DMS114 treated with DMSO at 0.1 percent for 48 hours (cell line): ENCODE data around the gene GDNF.
A peak's percentile ranks its signal among the peaks of the same experiment; 100 is the strongest.

Experiments
- DNase-seq: peaks from one replicate; lab custom pipeline; 2025; ENCODE audit not compliant: unreplicated experiment; lab: John Stamatoyannopoulos, UW

Gene GDNF

DNA sequence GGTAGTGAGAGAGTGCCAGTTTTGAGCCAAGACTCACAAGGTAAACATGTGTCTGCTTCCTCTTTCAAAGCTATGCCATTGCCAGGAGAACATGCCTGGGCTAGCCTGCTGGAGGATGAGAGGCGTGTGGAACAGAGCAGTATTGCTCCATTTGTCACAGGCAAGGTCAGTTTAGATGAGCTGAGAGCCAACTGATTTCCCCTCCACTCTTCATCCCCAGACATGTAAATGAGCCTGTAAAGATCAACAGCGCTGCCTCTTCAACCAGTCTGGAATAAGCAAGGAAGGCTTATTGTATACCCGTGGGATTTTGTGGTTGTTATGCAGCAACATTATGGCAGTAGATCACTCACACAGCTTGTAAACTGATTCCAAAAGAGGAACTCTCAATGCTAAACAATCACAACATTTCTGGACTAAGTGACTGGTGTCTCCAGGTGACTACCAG is 8.2 kb upstream of the GDNF start:
- DNase-seq: no peak

DNA sequence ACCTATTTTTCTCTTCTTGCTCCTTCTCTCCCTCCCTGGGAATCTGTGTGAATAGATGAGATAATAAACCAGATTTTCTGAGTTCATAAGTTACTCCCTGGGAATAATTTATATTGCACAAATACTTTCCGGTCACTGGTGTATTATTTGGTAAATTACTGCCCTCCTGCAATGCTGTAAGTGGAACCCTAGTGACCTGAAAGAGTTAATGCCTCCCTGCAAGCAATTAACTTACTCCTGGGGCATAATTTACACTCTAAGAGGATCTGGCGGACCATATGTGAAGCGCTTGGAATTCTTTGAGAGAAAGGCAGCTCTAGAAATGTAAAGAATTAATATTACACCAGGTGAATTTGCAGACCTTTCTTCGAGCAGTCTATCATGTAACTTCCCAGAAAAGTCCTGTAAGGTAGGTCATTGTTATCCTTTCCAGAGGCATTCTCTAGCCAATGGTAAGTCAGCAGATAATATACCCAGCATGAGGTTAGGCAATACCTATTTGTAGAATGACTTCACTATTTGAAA is 7.0 kb upstream of the GDNF start:
- DNase-seq: no peak

DNA sequence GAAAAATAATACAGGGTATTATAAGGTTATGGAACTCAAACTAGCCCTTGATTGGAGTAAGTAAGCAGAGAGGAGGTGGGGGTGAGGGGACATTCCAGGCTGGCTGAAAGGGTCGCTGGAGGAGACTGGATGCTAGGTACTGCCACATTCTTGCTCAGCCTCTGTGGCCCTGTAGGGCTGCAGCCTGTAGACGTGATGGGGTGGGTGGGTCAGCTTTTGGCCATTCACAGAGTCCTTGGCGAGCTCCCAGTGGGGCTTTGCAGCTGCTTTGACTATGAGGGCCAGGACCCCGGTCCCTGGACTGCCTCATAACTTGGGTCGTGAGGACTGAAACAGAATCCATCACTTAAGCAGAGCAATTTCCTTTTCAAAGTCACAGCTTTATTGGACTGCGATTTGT is 4.2 kb upstream of the GDNF start:
- no peak for DNase-seq

DNA sequence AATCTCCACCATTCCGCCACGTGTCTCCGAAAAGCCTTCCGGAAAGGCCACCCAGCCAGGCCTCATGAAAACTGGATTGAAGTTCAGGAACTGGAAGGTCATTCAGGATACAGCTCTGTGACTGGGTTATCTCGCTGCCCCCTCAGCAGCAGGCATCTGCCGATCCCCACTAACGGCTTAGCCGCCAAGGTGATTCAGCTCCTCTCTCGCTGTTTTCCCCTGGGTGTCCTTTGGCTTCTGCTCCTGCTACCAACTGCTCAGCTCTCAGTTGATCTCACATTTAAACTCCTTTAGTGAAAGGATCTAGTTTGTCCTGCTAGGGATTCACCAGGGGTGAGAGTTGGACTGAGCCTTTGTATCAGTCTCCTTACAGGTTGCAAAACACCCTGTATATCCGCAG is 2.2 kb upstream of the GDNF start:
- no peak for DNase-seq

DNA sequence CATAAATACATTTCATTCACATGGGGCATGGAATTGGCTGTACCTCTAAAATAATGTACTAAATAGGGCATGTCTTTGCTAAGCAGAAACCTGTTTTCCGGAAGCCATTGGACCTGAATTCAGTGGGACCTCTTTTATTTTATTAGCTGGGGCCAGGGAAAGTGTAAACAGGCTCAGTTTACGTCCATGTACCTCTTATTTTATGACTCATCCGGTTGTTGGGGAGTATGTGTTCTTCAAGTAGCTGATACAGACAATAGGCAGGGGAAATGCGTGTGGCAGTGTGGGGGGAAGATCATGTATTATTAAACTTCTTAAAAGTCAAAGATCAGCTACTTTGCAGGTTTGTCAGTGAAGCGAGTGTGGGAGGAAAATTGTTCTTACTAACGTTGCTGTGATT is 1.4 kb upstream of the GDNF start:
- DNase-seq: no peak

DNA sequence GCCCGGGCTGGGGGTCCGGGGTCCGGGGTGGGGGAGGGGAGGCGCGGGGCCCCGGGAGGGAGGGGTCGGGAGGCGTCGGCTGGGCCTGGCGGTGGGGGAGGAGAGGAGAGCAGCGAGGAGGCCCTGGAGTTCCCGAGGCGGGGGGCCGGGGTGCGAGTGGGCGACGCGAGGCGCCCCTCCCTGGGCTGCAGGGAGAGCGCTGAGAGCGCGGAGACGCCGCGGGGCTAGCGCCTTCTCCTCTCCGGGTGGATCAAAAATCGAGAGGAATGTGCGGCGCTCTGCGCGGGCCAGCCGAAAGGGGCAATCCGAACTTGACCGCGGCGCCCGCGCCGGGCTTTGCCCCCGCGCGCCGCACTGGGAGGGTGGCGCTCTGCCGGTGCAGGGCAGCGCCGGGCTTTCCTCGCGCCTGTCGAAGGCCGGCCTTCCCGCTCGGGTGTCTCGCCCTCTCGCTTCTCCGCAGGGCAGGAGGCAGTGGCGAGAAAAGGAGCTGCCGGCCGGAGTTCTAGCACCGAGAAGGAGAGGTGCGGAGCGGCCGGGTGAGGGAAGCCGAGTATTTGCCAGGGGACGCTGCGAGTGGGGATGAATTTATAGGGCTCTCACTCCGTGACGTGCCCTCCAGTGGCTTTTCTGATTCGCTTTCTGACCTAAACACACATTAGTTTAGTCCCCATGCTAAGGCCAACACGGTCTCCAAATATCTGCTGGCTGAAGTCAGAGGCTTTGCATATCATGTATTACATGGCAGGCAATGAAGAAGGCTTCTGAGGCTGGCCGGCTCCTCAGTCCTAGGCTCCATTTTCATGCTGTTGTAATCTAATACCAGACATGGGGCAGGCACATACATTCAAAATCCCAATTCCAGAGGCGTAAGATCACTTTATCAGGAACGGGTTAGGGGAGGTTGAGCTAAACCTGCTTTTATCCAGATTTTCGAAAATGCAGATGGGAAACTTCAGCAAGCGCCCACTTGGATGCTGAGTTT is 503 bp upstream of the GDNF start:
- DNase-seq: peak; percentile 9

DNA sequence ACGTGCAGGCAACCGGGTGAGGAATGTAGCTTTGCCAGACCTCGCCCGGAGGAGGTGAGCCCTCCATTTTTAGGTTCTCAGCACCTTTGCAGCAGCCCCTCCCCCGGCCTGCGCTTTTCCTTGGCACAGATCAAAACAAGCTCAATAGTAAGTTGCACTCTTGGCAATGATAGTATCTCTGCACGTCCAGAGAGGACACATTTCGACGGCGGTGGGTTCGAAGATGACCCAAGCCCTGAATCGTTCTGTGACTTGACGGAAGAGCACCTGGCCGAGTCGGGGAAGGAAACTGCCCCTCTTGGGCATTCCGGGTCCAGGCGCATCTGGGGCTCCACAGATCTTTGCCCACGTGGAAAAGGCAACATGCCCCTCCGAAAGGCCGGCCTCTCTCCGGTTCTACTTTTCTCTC is 904 bp downstream of the GDNF start:
- no peak for DNase-seq

DNA sequence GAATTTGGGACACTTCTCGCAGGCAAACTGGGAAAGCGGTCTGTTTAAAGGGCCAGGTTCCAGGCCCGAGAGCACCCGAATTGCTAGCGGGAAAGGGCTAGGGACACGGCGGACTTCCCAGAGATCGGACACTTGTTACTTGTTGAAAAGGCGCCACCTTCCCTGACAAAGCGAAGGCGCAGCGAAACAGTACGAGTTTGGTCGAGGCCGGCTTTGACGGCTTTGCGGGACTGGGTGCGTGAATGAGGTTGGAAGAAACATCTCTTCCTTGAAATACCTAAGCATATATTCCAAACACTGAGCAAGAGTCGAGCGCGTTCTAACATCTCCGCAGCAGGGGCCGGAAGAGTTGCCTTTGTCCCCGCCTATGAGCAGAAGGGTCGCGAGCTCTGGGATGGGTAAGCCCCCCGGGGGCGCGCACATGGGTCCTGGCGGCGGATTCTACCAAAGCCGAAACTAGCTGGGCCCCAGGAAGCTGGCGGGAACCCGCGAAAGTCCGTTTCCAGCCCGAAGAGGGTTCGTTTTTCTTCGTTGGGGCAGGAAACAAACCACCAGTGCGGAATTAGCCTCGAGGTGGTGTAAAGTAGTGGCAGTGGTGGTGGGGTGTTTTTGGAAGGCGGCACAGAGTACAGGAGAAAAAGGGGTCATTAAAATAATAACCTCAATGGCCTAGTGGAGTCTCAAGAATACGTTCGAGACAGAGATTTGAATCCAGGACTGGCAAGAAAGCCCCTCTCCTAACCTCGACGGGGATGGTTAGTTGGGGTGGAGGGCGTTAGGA is 1.5 kb downstream of the GDNF start:
- DNase-seq: peak; percentile 38

DNA sequence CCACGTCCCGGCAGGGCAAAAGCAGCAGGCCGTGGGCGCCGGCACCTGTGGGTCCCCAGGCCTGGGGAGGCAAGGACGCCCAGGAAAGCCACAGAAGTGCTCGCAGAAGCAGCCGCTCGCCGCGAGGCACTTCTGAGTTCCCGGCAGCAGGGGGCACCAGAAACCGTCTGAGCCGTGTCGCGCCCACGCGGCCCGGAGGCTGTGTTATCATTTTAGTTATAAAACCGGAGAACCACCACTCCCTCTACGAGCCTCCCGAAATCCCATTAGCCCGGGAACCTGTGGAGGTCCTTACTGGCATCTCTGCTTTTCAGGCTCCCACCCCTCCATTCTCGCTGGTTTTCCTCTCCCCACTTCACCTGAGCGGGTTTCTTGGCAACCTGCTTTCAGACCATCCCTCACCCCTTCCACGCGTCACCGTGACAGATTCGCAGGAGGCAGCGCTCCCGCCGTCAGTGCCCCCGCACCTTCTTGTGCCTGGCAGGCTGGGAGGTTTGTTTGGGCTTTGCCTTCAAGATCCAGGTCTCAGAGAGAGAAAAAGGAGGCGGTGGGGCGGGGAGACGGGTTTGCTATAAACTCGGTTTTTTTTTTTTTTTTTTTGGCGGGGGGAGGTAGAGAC is 2.3 kb downstream of the GDNF start:
- peak; percentile 42 for DNase-seq

DNA sequence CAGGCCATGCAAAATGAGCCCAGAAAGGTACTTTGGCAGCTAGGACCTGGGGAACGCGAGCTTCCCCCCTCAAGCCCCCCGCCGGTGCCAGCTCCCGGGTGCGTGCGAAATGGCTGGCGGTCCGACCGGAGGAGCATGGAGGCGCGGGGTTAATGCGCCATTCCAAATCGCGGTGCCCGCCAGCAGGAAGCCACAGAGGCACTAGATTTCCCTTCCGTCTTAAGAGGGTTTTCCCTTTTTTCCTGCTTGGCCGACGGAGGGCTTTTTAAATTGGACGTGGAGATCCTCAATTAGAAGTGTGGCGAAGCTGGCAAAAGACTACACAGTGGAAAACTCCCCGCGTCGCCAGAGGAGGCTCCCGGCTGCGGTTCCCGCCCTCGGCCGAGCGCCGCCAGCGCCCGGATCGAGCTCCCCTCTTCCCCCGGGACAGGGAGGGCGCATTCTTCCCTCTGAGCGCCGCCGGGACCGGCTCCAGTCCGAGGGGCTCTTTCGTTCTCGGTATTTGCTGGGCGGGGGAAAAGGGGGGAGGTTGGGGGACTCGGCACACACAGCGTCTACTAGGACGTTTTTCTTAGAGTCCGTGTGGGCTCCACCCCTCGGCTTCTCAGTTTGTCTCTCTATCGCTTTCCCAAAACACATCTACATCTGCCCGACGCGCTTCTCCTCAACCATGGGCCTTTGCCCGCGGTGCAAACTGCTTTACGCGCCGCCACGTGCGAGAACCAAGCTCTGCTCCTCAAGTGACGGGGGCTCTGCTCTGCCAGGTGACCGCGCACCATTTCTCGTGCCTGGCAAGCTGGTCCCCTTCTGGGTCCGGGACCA is 3.0 kb downstream of the GDNF start:
- DNase-seq: no peak

DNA sequence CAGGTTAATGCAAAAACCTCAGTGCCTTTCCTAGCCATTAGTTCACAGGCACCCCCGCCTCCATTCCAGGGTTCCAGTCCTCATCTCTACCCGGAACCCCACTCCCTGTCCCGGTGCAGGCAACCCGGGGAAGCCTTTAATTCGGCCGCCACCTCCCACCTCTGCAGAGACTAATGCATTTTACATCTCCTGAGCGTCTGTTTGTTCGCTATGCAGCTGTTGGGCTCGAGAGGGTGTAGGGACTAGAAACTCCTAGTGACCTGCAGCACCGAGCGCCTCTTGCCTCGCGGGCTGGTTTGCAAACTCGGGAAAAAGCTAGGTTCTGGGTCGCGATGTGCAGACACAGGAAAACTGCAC is 3.6 kb downstream of the GDNF start:
- DNase-seq: no peak

DNA sequence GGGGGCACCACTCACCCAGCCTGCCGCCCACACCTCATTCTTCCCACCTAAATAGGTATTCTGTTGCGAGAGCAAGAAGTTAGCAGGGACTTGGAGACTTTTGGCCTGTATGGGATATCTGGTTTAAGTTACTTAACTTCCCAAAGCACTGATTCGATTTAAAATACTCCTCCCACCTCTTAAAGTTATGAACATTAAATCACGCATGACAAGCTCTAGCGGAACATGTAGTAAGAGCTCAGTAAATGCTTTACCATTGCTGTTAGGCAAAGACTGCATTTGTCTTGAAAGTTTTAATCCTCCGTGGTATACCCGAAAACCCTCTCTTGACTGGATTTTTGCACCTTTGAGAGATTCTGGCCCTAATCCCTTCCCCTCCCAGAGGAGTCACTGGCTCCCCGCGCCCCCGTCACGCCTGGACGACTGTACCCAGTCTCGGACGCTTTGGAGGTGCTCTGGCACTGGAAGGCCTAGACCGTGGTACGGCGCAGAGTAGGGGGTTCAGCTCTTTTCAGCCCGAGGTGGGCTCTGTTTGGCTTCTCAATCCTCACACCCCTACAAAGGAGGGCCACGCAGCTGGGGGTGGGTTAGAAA is 4.4 kb downstream of the GDNF start:
- DNase-seq: no peak

DNA sequence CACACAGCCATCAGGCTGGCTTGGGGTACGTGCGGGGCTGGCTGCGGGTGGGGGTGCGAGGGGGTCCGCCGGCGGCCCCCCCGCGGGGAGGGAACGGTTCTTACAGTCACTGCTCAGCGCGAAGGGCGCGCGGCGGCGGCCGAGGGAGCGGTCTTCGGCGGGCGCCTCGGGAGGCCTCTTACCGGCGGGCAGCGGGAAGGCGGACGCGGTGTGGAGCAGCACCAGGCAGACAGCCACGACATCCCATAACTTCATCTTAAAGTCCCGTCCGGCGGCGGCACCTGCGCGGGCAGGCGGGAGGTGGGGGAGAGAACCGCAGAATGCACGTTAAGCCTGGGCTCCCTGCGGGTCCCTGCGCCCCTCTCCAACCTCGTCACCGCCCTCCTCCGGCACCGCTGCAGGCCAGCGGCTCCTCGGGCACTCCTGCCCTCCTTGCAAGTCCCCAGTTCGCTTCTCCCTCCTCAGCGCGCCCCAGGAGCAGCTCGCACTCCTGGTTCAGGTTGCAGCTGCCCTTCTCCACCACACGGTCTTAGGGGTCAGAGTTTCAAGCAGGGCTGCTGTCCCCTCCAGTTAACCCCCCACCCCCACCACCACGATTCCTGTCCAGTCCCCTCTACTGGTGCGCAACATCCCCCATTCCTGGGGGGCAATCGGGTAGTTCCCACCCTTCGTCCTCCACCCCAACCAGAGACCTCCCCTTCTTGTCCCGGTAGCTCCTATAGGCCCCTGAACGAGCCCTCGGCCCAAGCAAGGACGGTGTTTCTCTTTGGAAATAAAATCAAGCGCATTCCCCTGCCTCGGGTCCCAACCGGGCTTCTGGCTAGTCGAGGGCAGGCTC is 5.1 kb downstream of the GDNF start:
- no peak for DNase-seq

DNA sequence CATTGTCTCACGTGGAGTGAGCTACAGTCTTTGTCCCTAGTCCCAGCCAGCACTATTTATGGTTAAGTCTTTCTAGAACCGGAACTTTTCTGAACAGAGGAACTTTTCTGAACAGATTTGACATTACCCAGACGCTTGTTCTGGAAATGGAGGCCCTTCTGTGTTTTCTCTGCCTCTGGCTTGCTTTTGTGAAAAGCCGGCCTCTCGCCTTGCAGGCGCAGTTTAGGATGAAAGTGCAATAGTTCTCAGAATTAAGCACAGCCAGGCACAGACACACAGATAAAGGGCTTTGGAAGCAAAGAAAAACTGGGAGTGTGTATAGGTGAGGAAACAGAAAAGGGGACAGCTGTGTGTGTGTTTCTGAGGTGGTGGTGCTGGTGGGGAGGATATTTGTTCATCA is 5.9 kb downstream of the GDNF start:
- DNase-seq: no peak

DNA sequence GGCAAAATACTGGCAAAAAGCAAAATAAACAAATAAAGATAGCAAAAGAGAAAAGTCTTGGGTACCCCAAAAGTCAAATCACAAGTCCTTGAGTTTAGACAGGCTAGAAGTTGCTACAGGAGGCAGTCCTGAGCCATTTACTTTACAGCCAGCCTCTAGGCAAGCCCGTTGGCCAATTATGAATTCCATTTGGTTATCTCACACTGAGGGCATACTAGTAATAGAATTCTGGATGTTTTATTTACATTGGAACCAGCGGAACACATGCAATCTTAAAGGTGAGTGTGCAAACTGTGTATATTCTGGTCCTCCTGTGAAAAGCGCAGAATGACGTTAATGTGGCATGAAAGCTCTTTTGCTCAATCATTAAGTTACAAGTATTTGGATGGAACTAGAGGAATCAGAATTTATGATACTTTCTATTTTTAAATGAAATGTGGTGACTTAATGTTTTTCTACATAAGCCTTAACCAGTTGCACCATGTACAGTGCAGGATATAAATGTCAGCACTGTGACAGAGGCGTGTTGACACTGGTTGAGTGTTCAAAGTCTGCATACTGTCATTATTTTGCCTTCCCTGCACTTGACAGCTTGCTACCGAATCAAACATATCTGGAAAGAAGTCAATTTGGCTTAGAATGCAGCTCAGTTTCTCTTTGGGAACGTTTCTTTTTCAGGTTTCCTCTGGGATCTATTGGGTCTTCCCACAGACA is 7.9 kb downstream of the GDNF start:
- no peak for DNase-seq

DNA sequence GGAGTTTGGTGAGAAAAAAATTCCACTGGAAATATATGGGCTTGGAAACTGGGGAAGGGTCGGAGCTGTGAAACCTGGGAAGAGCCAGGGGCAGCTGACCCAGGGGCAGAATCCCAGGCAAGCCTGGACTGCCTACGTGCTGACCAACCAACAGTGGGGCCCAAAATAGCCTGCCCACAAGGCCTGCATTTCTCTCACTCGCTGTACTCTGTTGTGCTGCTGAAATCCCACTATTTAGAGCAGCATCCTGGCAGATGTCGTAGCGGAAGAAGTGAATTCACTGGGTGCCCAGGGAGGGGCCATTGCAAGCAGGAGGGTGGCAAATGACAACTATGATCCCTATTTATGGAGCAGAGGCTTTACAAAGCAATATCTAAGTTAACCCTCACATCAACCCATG is 9.5 kb downstream of the GDNF start:
- DNase-seq: no peak

DNA sequence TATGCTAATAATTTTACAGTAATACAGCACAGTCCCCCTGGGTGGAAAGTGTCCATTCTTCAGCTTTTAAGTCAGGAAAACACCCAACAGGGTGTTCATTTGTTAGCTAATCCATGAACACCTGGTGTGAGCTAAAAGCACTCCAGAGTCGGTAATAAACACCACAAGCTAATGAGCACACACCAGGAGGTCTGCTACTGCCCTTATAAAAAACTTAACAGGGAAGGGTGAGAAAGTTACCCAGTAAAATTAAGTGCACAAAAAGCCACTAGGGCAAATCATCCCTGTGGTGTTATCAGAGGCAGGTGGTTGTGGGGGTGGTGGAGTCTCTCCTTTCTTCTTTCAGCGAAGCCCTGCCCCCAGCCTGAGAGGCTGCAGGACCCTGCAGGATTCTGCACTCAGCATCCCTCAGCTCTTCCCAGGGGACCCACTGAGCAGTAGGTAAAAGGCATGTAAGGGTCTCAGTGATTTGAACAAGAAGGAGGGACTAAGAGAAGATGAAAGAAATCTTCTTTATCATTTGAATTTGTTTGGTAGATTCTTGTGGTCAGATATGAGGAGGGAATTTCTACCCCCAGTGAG is 14.4 kb downstream of the GDNF start:
- DNase-seq: no peak

DNA sequence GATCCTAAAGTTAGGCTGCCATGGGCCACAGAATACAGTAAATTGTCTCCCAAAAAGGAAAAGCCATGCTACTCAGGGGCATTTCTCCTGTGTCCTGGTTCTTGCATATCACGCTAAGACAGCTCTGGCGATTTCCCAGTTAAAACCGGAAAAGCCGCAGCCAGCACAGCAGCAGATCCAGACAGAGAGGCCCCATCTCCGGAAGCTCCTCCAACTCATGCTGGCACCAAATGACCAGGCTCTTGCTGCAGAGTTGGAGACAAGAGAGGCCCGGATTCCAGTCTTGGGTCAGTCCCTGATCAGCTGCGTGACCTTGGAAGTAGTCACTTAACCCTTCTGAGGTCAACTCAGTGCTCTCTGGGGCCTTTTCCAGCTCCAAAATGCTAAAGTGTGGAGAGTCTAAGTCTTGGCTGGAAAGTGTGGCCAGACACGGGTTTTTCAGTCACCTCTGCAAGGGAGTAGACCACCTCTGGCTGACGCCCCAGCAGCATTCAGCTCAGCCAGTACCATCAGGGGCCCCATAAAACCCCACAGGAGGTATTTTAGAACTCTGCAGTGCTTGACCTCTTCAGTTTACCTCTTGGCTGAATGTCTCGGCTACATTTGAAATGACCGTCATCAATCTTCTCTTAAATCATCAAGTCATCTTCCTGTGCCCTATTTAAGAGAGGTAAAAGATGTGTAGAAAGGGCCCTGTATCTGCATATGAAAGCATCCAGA is 16.2 kb downstream of the GDNF start:
- no peak for DNase-seq
